NCI-H1092 treated with DMSO at 0.1 percent for 48 hours (cell line): Measurements from ENCODE around the gene LRTM1.

Experiments
- DNase-seq: peaks from one replicate; lab custom pipeline; 2025; lab: John Stamatoyannopoulos, UW

Gene LRTM1

GRCh38 chr3:54892168-54892567 is 35.7 kb downstream of the LRTM1 start:
- no peak for DNase-seq

DNA sequence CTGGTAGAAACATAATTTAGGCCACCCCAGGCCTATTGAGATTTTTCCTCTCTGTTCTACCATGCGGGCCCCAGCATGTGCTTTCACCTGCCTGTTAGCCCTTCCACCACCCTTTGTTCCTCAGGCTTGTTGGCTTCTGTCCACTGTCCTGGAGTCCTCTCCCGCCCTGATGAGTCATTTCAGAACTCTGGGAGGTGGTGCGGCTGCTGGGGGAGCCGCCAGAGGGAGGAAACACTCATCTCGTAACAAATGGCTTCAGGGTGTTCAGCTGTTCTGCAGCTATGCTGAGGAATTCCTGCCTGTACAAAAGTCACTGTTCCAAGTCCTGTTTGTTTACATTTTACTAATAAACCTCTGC is 36.3 kb downstream of the LRTM1 start:
- no peak for DNase-seq

GRCh38 chr3:54889731-54890130 is 38.1 kb downstream of the LRTM1 start:
- DNase-seq: no peak

- no peak for DNase-seq
Measured at GRCh38 chr3:54888873-54889272, 39.0 kb downstream of the LRTM1 start.

DNA sequence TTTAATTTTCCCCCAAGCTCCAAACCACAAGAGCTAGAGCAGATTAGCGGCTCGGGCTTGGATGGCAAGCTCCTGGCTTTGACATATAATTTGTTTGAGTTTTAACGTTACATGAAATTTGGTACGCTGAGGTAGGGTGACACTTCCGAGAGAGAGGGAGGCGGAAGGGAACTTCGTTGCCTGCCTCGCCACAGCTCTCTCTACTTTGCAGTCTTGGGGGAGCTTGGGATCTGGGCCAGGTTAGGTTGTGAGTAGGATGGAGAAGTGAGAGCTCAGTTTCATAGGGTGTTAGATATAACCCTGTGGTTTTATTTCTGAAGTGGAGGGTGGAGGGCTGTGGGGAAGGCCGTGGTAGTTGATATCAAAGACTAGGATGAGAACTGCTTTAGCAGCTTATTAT is 39.7 kb downstream of the LRTM1 start:
- DNase-seq: no peak

GRCh38 chr3:54882129-54882833 is 45.6 kb downstream of the LRTM1 start:
- DNase-seq: no peak

DNA sequence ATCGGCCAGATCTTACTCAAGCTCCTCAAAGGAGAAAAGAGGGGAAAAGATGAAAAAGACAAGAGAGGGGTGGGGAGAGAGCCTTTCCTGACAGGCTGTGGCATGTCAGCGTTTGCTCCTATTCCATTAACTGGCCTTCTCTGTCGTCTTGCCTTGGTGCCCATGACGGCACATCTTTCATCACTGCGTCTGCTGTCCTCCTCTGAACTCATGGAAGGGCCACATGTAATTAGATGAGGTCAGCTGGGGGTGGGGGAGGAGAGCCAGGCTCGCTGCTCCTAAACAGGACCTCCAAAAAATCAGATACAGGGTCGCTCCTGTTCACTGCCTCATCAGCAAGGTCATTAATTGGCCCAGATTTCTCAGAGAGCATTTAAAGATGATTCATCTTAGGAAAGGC is 49.7 kb downstream of the LRTM1 start:
- no peak for DNase-seq

DNA sequence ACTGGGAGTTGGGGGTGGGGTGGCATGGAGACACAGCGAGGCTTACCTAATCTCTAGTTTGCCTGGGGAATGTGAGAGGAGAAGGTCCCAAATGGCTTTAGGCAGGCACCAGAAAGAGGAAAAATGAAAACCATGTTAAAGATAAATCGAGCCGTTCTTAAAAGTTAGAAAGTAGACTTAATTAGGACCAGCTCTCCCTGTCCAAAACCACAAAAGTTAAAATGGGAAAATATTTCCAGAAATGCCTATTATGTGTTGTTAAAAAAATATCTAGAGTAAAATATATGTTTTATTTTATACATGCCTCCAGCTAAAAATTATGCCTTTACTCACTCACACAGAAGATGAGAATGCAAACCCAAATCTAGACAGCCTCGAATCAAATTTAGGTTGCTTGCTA is 50.1 kb downstream of the LRTM1 start:
- no peak for DNase-seq

GRCh38 chr3:54876694-54877093 is 51.2 kb downstream of the LRTM1 start:
- DNase-seq: no peak

DNA sequence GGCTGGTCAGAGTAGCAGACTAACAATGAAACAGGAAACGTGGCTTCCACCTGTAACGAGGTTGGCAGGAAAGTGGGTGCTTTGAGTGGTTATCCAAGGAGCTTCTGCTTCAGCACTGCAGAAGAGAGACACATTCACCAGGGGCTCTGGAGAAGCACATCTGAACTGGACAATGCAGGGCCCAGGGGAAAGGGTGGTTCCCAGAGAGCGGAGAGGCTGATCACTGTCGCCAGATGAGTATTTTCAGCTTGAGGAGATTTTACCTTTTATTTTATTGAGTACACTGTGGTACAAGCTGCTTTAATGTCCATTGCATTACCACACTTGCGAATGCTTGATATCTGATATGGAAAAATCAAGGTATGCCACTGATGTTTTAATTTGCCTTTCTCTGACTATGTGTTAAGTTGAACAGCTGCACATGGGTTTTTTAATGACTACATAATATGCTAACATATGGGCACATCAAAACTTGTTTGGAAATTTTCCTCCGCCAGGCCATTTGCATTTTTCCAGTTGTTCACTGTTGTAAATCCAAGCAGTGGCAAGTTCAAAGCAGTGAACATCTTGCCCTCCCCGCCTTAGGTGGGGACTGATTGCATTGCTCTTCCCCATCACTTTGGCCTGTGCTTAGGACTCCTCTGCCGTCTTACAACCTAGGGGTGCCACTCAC is 52.1 kb downstream of the LRTM1 start:
- DNase-seq: no peak

DNA sequence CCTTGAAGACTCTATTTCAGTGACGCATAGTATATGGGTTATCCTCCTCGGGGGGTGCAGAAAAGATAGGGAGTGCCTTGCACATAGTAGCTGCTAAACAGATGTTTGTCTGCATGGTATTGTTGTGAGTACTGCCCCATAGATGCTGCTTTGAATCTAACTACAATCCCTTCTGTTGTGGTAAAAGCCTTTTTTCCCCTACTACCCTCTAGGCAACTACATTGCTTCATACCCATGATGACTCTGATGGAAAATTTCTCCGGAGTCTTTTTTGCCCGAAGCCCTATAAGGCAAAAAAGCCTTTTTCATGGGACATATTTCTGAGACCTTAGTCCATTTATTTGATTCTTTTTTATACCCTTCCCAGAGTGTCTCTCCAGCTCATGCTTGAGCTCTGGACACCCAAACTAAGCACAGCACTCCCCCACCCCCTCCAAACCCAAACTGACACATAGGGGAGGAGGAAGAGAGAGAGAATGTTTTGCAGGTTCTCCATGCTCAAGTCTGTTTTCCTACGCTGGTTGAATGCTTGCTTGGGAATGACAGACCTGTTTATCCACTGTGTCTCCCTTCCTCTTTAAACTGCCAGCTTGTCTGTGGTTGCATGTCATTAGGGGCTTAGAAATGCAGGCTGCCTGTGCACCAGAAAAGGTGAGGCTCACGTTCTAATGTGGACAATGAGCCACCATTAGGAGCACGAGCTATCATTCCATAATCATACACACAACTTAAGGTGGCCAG is 52.9 kb downstream of the LRTM1 start:
- DNase-seq: no peak

DNA sequence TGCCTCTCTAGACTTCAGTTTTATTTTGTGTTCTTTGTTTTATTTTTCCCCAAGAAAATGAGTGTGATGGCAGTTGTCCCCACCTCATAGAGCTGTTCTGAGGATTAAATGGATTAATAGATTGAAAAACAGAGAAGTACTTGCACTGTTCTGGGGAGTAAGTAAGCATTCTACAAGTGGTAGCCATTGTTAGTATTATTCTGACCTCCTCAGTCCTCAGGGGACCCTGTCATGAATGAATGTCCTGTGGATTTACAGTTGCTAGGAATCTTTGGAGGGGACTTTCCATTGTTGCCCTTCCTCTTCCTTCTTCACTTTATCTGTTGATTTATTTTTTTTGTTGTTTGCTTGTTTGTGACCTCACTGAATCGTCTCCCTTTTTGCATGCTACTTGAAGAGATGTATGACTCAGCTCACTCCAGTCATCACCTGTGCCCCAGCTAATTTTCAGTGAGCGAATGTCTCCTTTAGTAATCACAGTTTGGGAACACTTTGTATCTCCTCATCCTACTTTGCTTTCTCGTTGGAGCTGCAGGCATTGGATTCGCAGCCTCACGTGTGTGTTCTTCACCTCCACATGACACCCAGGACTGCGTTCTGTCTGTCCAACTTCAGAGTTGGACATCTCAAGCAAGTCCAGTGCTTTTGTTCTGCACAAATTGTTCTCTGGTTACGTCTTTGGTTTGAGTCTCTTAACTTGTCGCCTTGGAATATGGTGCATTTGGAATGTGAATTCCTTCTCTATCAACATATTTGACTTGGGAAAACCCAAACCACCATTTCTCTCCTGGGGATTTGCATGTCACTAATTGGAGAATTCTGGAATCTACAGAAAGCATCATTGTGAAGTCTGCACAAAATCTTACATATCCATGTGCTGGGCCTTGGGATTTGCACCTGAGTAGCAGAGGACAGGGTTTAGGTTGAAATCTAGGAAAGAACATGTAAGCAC is 54.5 kb downstream of the LRTM1 start:
- DNase-seq: no peak

GRCh38 chr3:54871867-54872266 is 56.0 kb downstream of the LRTM1 start:
- no peak for DNase-seq

GRCh38 chr3:54870423-54870822 is 57.4 kb downstream of the LRTM1 start:
- peak; percentile 0 for DNase-seq
